ENCODE data around the gene PARN.
"Not testable (repeated sequence)": the region's sequence is repeated elsewhere in the genome, so short reads cannot be mapped to it uniquely, and the experiment has no call there.

The PARN gene

GRCh38 chr16:14420243-14420642 is 209.8 kb downstream of the PARN start:
- peaks cover 1 to 24% (median 11%) of the 10 kb centered on the region in 5 donors for H3K4me1 ChIP-seq (ENCODE audit: control insufficient read depth in 5 of 5, insufficient read depth in 5 of 5, low read length in 5 of 5)
- not testable (repeated sequence) for H3K27ac ChIP-seq (ENCODE audit: low read depth, low read length); H3K27me3 ChIP-seq (ENCODE audit: control insufficient read depth in 5 of 5, insufficient read depth in 4 of 5, low read length in 5 of 5); H3K4me3 ChIP-seq (ENCODE audit: low read depth in 1 of 5, low read length in 5 of 5); H3K9ac ChIP-seq (ENCODE audit: low read length in 5 of 5); H3K36me3 ChIP-seq (ENCODE audit: control insufficient read depth in 5 of 5, insufficient read depth in 5 of 5, low read length in 5 of 5); H3K9me3 ChIP-seq (ENCODE audit: control insufficient read depth in 5 of 5, low read length in 5 of 5)

GRCh38 chr16:14419817-14420216 is 210.2 kb downstream of the PARN start:
- Histone ChIP-seq H3K9me3 (ENCODE audit: control insufficient read depth in 5 of 5, low read length in 5 of 5) (peaks cover 0 to 3% (median 0%) of the 10 kb centered on the region in 5 donors), H3K27ac (ENCODE audit: low read depth, low read length) (no peak overlapping the region), H3K27me3 (ENCODE audit: control insufficient read depth in 5 of 5, insufficient read depth in 4 of 5, low read length in 5 of 5) (no peaks in the 10 kb centered on the region), H3K9ac (ENCODE audit: low read length in 5 of 5) (no peak overlapping the region), H3K4me3 (ENCODE audit: low read depth in 1 of 5, low read length in 5 of 5) (no peak overlapping the region), H3K36me3 (ENCODE audit: control insufficient read depth in 5 of 5, insufficient read depth in 5 of 5, low read length in 5 of 5) (no peaks in the 10 kb centered on the region), H3K4me1 (ENCODE audit: control insufficient read depth in 5 of 5, insufficient read depth in 5 of 5, low read length in 5 of 5) (peaks cover 1 to 24% (median 11%) of the 10 kb centered on the region in 5 donors)

GRCh38 chr16:14418795-14419225 is 211.2 kb downstream of the PARN start:
- no peaks in the 10 kb centered on the region for H3K36me3 ChIP-seq (ENCODE audit: control insufficient read depth in 5 of 5, insufficient read depth in 5 of 5, low read length in 5 of 5)
- no peak overlapping the region for H3K4me3 ChIP-seq (ENCODE audit: low read depth in 1 of 5, low read length in 5 of 5)
- no peaks in the 10 kb centered on the region for H3K27me3 ChIP-seq (ENCODE audit: control insufficient read depth in 5 of 5, insufficient read depth in 4 of 5, low read length in 5 of 5)
- H3K9me3 ChIP-seq (ENCODE audit: control insufficient read depth in 5 of 5, low read length in 5 of 5) = peaks cover 0 to 3% (median 0%) of the 10 kb centered on the region in 5 donors
- peak overlapping the region; percentile 46 for H3K27ac ChIP-seq (ENCODE audit: low read depth, low read length)
- peaks cover 1 to 24% (median 11%) of the 10 kb centered on the region in 5 donors for H3K4me1 ChIP-seq (ENCODE audit: control insufficient read depth in 5 of 5, insufficient read depth in 5 of 5, low read length in 5 of 5)
- peak overlapping the region in 1 of 5 donors; percentile 22 for H3K9ac ChIP-seq (ENCODE audit: low read length in 5 of 5)

DNA sequence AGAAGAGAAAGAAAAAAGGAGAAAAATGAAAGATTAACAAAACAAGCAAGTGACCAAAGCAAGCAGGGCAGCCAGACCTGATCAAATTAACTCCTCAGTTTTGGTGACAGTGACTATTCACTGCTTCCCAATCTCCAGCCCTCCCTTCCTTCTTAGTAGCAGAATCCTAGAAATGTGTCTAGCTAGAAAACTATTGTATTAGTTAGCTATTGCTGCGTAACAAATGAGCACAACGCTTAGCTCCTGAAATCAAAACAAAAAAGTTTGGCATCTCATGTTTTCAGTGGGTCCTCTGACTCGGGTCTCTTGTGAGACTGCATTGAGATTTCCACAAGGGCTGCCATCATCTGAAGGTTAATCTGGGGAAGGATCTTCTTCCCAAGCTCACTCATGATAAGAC is 213.9 kb downstream of the PARN start:
- Histone ChIP-seq H3K4me1 (ENCODE audit: control insufficient read depth in 5 of 5, insufficient read depth in 5 of 5, low read length in 5 of 5) (peaks cover 1 to 24% (median 11%) of the 10 kb centered on the region in 5 donors), H3K4me3 (ENCODE audit: low read depth in 1 of 5, low read length in 5 of 5) (no peak overlapping the region), H3K9ac (ENCODE audit: low read length in 5 of 5) (no peak overlapping the region), H3K9me3 (ENCODE audit: control insufficient read depth in 5 of 5, low read length in 5 of 5) (peaks cover 0 to 3% (median 0%) of the 10 kb centered on the region in 5 donors), H3K27ac (ENCODE audit: low read depth, low read length) (no peak overlapping the region), H3K27me3 (ENCODE audit: control insufficient read depth in 5 of 5, insufficient read depth in 4 of 5, low read length in 5 of 5) (no peaks in the 10 kb centered on the region), H3K36me3 (ENCODE audit: control insufficient read depth in 5 of 5, insufficient read depth in 5 of 5, low read length in 5 of 5) (no peaks in the 10 kb centered on the region)

DNA sequence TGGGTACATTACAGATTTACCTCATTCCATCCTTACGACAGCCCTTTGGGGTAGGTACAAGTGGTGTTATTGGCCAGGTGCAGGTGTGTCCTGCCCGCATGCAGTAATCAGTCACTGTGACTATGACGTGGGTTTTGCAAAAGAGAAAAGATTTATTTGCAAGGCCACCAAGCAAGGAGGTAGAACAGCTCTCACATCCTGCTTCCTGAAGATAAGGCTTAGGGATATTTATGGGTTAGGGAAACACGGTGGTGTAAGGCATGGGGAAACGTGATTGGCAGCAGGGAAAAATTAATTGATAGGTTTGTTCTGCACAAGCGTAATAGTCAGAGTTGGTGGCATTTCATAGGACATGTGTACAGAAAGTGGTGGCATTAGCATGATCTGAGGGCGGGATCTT is 214.8 kb downstream of the PARN start:
- H3K4me3 ChIP-seq (ENCODE audit: low read depth in 1 of 5, low read length in 5 of 5) = no peak overlapping the region
- no peaks in the 10 kb centered on the region for H3K36me3 ChIP-seq (ENCODE audit: control insufficient read depth in 5 of 5, insufficient read depth in 5 of 5, low read length in 5 of 5)
- peaks cover 1 to 18% (median 9%) of the 10 kb centered on the region in 5 donors for H3K4me1 ChIP-seq (ENCODE audit: control insufficient read depth in 5 of 5, insufficient read depth in 5 of 5, low read length in 5 of 5)
- H3K9me3 ChIP-seq (ENCODE audit: control insufficient read depth in 5 of 5, low read length in 5 of 5) = peaks cover 0 to 3% (median 0%) of the 10 kb centered on the region in 5 donors
- no peak overlapping the region for H3K9ac ChIP-seq (ENCODE audit: low read length in 5 of 5)
- H3K27me3 ChIP-seq (ENCODE audit: control insufficient read depth in 5 of 5, insufficient read depth in 4 of 5, low read length in 5 of 5) = no peaks in the 10 kb centered on the region
- H3K27ac ChIP-seq (ENCODE audit: low read depth, low read length) = no peak overlapping the region

DNA sequence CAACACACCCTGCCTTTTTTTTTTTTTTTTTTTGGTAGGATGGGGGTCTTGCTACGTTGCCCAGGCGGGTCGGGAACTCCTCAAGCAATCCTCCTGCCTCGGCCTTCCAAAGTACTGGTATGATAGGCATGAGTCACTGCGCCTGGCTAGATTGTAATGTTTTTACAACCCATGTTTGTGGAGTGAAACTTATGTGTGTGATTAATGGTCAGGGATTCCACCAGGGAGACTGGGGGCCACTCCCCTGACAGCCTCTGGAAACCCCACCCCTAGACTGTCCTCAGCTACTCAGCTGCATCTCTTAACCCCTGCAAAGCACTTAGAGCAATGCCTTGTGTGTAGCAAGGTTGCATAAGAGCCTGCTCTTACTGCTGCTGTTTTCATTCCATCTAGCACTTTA is 220.5 kb downstream of the PARN start:
- Histone ChIP-seq H3K9me3 (ENCODE audit: control insufficient read depth in 5 of 5, low read length in 5 of 5) (no peaks in the 10 kb centered on the region), H3K4me1 (ENCODE audit: control insufficient read depth in 5 of 5, insufficient read depth in 5 of 5, low read length in 5 of 5) (peaks cover 0 to 15% (median 9%) of the 10 kb centered on the region in 5 donors), H3K27me3 (ENCODE audit: control insufficient read depth in 5 of 5, insufficient read depth in 4 of 5, low read length in 5 of 5) (no peaks in the 10 kb centered on the region), H3K9ac (ENCODE audit: low read length in 5 of 5) (no peak overlapping the region), H3K4me3 (ENCODE audit: low read depth in 1 of 5, low read length in 5 of 5) (no peak overlapping the region), H3K27ac (ENCODE audit: low read depth, low read length) (peak overlapping the region; percentile 23), H3K36me3 (ENCODE audit: control insufficient read depth in 5 of 5, insufficient read depth in 5 of 5, low read length in 5 of 5) (no peaks in the 10 kb centered on the region)

DNA sequence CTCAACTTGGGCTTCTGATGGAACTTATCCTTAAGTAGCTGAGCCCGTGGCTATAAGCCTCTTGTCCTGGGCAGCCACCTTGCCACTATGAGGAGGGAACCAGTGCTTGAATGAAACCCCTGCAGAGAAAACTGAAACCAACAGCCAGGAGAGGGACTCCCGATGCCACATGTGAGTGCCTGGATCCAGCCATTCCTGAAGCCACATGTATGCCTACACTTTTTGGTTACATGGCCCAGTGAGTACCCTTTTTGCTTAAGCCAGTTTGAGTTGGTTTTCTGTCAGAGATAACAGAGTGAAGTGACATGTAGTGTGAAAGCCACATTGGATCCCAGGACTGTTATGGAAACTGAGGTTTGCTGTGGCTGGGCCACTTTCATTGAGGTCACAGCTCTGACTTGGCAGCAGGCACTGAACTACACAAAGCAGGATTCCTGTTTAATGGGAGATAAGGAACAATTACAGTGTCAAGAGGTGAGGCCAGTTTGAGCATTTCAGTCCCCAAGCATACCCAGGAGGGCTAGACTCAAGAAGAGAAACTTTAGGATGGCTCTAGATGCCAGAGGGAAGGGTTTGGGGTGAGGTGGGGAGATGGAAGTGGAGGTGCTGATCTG is 222.2 kb downstream of the PARN start:
- no peak overlapping the region for H3K27ac ChIP-seq (ENCODE audit: low read depth, low read length)
- no peaks in the 10 kb centered on the region for H3K36me3 ChIP-seq (ENCODE audit: control insufficient read depth in 5 of 5, insufficient read depth in 5 of 5, low read length in 5 of 5)
- H3K9me3 ChIP-seq (ENCODE audit: control insufficient read depth in 5 of 5, low read length in 5 of 5) = no peaks in the 10 kb centered on the region
- H3K4me1 ChIP-seq (ENCODE audit: control insufficient read depth in 5 of 5, insufficient read depth in 5 of 5, low read length in 5 of 5) = peaks cover 0 to 15% (median 9%) of the 10 kb centered on the region in 5 donors
- no peak overlapping the region for H3K4me3 ChIP-seq (ENCODE audit: low read depth in 1 of 5, low read length in 5 of 5)
- H3K9ac ChIP-seq (ENCODE audit: low read length in 5 of 5) = no peak overlapping the region
- no peaks in the 10 kb centered on the region for H3K27me3 ChIP-seq (ENCODE audit: control insufficient read depth in 5 of 5, insufficient read depth in 4 of 5, low read length in 5 of 5)

GRCh38 chr16:14405611-14406537 is 224.2 kb downstream of the PARN start:
- H3K4me1 ChIP-seq (ENCODE audit: control insufficient read depth in 5 of 5, insufficient read depth in 5 of 5, low read length in 5 of 5) = peaks cover 0 to 19% (median 9%) of the 10 kb centered on the region in 5 donors
- H3K4me3 ChIP-seq (ENCODE audit: low read depth in 1 of 5, low read length in 5 of 5) = no peak overlapping the region
- H3K27ac ChIP-seq (ENCODE audit: low read depth, low read length) = peak overlapping the region; percentile 77

DNA sequence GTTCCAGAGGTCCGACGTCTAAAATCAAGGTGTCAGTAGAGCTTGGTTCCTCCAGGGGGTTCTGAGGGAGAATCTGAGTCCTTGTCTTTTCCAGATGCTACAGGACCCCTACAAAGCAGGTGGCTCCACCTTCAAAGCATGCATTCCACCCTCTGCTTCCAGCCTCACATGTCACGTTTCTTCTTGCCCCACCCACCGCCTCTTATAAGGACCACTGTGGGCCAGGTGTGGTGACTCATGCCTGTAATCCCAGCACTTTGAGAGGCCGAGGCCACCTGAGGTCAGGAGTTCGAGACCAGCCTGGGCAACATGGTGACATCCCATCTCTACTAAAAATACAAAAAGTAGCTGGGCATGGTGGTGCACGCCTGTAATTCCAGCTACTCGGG is 227.1 kb downstream of the PARN start:
- not testable (repeated sequence) for H3K27ac ChIP-seq (ENCODE audit: low read depth, low read length); H3K9me3 ChIP-seq (ENCODE audit: control insufficient read depth in 5 of 5, low read length in 5 of 5); H3K36me3 ChIP-seq (ENCODE audit: control insufficient read depth in 5 of 5, insufficient read depth in 5 of 5, low read length in 5 of 5); H3K27me3 ChIP-seq (ENCODE audit: control insufficient read depth in 5 of 5, insufficient read depth in 4 of 5, low read length in 5 of 5); H3K9ac ChIP-seq (ENCODE audit: low read length in 5 of 5); H3K4me3 ChIP-seq (ENCODE audit: low read depth in 1 of 5, low read length in 5 of 5)
- H3K4me1 ChIP-seq (ENCODE audit: control insufficient read depth in 5 of 5, insufficient read depth in 5 of 5, low read length in 5 of 5) = peaks cover 0 to 31% (median 24%) of the 10 kb centered on the region in 5 donors

More at GRCh38 chr16:14405611-14406537, 224.2 kb downstream of the PARN start:
- Histone ChIP-seq H3K9ac (ENCODE audit: low read length in 5 of 5) (peak overlapping the region in 2 of 5 donors; percentile 47 to 51), H3K36me3 (ENCODE audit: control insufficient read depth in 5 of 5, insufficient read depth in 5 of 5, low read length in 5 of 5) (no peaks in the 10 kb centered on the region), H3K9me3 (ENCODE audit: control insufficient read depth in 5 of 5, low read length in 5 of 5) (no peaks in the 10 kb centered on the region), H3K27me3 (ENCODE audit: control insufficient read depth in 5 of 5, insufficient read depth in 4 of 5, low read length in 5 of 5) (no peaks in the 10 kb centered on the region)
